Right kidney (tissue), 1 donor: ENCODE measurements around the gene CTU1.

Experiments
- DNase-seq: peaks from one replicate; pipeline ENCODE4 v3.0.0-alpha.2; 2016

The CTU1 gene

GRCh38 chr19:51135986-51136762 lies 28.0 kb upstream of the CTU1 start:
- DNase-seq: no peak

GRCh38 chr19:51135004-51135403 lies 26.8 kb upstream of the CTU1 start:
- no peak for DNase-seq

DNA sequence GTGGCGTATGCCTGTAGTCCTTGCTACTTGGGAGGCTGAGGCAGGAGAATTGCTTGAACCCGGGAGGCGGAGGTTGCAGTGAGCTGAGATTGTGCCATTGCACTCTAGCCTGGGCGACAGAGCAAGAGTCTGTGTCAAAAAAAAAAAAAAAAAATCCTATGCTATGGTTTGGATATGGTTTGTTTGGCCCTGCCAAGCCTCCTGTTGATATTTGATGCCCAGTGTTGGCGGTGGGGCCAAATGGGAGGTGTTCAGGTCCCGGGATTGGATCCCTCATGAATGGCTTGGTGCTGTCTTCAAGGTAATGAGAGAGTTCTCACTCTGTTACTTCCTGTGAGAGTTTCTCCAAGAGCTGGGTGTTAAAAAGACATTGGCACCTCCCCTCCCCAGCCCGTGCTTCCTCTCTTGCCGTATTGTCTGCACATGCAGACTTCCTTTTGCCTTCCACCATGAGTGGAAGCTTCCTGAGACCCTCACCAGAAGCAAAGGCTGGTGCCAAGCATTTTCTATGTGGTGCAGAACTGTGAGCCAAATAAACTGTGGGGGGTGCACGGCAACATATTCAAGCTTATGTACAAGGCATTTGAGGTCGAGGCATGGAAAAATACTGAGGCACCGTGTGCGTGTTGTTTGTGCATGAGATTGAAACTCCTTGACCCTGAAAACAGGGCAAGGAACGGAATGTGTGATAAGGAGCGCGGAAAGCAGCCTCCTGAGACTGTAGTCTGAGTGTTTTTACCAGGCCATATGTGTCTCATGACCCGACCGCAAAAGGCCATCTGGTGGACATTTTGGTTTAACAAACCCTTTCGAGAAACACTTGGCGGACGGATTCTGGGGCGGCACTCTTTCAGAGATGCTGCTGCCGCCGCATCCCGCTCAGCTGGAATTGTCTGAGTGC lies 23.8 kb upstream of the CTU1 start:
- peak; percentile 33 for DNase-seq

DNA sequence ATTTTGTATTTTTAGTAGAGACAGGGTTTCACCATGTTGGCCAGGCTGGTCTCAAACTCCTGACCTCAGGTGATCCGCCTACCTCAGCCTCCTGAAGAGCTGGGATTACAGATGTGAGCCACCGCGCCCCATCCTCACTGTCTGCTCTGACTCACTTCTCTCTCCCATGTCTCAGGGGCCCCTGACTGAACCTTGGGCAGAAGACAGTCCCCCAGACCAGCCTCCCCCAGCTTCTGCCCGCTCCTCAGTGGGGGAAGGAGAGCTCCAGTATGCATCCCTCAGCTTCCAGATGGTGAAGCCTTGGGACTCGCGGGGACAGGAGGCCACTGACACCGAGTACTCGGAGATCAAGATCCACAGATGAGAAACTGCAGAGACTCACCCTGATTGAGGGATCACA lies 21.5 kb upstream of the CTU1 start:
- DNase-seq: no peak

DNA sequence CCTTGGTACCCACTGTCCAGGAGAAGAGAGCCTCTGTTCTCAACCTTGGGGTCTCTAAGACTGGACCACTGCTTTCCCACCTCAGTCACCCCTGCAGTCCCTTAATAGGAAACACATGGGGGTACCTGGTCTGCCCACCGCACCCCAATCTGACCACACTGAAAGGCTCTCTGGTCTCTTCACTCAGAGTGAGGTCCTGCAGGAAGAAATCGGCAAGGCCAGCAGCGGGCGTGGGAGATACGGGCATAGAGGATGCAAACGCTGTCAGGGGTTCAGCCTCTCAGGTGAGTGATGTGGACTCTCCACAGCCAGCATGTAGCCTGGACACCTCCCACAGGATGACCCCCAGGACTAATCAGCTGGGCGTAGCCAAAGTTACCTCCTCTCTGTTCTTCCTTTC lies 20.0 kb upstream of the CTU1 start:
- DNase-seq: no peak

DNA sequence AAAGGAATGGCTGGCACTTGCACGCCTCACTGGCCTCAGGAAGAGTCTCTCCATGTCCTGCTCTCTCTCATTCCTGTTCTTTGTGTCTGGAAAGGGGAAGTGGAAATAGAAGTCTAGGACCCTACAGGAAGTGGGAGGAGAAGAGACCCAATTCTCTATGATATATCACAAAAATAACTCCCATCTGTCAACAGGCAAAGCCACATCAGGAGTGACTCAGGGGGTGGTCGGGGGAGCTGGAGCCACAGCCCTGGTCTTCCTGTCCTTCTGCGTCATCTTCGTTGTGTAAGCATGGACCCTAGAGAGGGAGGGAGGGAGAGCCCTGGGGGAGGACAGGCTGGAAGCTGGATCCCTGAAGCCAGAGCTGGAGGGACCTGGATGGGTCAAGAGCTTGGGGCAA lies 19.5 kb upstream of the CTU1 start:
- DNase-seq: no peak

DNA sequence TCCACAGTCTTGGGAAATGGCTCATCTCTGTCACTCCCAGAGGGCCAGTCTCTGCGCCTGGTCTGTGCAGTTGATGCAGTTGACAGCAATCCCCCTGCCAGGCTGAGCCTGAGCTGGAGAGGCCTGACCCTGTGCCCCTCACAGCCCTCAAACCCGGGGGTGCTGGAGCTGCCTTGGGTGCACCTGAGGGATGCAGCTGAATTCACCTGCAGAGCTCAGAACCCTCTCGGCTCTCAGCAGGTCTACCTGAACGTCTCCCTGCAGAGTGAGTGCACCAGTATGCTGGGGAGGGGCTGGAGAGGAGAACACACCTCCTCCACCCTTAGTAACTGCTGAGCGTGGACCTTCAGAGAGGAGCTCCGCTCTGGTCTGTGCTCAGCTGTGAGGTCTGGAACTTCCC lies 18.8 kb upstream of the CTU1 start:
- no peak for DNase-seq

DNA sequence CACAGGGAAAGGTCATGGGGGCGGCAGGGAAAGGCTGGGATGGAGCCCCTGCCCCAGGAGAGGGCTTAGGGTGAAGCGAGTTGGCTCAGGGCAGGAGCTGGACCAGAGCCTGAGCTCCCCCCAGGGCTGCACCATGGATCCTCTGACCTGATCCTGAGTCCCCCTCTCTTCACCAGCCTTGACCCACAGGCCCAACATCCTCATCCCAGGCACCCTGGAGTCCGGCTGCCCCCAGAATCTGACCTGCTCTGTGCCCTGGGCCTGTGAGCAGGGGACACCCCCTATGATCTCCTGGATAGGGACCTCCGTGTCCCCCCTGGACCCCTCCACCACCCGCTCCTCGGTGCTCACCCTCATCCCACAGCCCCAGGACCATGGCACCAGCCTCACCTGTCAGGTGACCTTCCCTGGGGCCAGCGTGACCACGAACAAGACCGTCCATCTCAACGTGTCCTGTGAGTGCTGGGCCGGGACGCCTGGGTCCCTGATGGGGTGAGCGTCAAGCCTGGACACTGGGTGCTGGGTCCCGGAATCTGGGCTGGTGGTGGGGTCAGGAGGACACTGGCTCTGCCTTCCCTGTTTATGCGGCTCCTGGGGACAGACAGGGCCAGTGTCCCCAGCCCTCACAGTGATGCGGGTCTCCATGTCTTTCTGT lies 17.3 kb upstream of the CTU1 start:
- DNase-seq: no peak

DNA sequence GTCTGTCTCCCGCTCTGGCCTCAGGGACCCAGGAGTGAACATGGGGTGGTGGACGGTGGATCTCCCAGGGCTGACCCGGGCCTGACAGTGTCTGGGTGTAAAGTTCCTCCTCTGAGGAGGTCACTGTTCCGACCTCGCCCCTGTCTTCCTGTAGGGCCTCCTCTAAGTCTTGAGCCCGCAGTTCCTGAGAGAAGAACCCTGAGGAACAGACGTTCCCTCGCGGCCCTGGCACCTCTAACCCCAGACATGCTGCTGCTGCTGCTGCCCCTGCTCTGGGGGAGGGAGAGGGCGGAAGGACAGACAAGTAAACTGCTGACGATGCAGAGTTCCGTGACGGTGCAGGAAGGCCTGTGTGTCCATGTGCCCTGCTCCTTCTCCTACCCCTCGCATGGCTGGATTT lies 16.5 kb upstream of the CTU1 start, which contains the start of gene SIGLEC9:
Gene SIGLEC9, plus strand, starts transcription at position 178 of the 400 bp plus-strand sequence. Its CDS starts 69 bp downstream, at position 247.
- no peak for DNase-seq

- DNase-seq: no peak
These were observed 16.0 kb upstream of the CTU1 start for GRCh38 chr19:51124216-51124615.

DNA sequence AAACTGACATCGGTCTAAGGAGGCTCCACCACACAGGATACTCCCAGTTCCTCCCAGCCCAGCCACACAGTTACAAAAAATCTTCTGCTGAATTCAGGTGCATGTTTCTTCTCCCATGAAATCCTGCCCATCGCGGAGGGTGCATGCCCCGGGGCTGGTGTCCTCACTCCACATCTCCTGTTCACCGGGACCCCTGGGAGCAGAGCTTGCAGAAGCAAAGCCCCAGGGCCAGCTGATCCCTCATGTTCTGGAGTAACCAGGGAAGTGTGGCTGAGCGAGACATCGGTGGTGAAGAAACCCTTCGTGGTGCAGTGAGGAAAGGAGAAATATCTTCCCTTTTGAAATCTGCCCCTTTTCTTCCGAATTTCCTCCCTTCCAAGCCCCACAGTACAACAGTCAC lies 15.6 kb upstream of the CTU1 start:
- DNase-seq: no peak

DNA sequence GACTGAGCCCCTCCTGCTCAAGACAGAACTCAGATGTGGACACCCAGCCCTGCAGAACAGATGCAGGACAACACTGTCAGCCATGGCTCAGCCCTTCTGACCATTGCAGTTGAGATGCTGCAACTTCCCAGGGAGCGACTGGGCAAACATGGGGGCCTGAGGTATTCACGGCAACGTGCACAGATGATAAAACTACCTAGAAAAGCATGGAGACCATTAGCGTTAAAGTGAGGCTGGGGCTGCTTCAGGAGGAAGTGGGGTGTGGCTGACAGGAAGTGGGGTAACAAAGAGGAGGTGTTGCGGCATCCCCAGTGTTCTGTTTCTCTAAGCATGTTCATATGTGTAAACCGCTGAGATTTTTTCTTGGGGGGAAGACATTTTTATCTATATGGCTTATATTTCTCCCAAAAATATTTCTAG lies 15.2 kb upstream of the CTU1 start:
- no peak for DNase-seq

GRCh38 chr19:51122112-51122981 lies 14.1 kb upstream of the CTU1 start:
- no peak for DNase-seq

- no peak for DNase-seq
These were observed 13.0 kb upstream of the CTU1 start for GRCh38 chr19:51121257-51121656.

DNA sequence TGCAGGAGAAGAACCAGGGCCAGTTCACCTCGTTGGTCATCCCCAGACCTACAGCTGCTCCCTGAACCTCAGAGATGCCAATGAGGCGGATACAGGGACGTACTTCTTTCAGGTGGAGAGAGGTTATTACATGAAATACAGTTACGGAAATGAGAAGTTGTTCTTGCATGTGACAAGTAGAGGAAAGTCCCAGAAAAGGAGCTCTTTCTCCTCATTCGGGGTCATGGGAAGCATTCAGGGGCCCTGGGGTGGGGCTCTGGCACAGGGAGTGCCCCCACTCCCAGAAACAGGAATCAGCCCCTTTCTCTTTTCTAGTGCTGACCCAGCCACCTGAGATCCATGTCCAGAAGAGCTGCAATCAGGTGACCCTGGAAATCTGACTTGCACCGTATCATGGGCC lies 12.0 kb upstream of the CTU1 start:
- no peak for DNase-seq

DNA sequence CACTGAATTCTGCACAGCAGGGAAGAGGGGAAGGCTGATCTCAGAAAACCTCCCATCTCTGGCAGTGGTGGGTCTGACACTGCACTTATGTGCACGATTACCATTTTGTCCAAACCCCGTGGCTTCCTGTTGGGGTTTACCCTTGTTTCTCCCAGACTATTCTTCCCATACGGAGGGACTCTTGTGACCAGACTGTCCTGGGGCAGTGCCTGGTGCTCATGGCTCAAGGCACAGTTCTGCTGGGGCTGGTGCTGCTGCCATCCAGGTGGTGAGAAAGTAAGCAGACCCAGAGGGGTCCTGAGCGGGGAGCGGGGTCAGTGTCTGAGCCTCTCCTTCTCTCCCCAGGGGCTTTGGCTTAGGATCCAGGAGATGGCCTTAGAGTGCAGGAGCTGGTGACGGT lies 11.4 kb upstream of the CTU1 start:
- no peak for DNase-seq

- DNase-seq: no peak
These were observed 10.9 kb upstream of the CTU1 start for GRCh38 chr19:51119101-51119500.

- DNase-seq: no peak
These were observed 8.6 kb upstream of the CTU1 start for GRCh38 chr19:51116736-51117286.

DNA sequence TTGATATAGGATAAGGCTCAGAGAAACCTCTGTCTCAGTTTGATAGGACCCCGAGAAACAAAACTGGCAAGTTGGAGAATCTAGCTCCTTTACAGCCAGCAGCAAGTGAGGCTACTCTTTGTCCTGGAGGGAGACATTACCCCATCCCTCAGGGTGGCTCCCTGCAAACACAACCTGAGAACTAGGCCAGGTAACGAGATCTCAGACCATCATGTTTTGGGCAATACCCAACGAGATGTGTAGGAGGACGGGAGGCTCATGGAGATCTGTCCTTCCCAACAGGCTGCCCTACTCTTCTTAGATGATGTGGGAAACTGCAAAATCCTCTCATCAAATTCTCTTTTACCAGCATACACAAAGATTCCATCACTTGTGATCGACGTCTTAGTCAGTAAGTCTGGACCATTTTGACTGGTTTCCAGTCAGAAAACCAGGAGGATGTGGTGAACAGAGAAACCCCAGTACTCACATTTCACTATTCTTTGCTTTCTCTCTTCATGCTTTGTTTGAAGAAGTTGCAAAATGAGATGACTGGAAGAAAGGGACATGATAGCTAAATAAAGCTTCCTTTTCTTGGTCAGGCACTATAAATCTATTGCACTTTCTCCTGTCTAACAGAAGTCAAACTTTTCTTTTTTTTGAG lies 6.0 kb upstream of the CTU1 start:
- DNase-seq: no peak

GRCh38 chr19:51111606-51112005 lies 3.4 kb upstream of the CTU1 start:
- no peak for DNase-seq

DNA sequence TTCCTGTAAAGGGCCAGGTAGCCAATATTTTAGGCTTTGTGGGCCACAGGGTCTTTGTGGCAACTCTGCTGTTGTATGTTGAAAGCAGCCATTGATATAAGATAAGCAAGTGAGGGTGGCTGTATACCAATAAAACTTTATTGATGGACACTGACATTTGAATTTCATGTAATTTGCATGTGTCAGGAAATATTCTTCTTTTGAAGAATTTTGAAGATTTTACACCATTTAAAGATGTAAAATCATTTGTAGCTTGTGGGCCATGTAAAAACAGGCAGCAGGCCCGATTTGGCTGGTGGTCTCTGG lies 2.4 kb upstream of the CTU1 start:
- DNase-seq: no peak

DNA sequence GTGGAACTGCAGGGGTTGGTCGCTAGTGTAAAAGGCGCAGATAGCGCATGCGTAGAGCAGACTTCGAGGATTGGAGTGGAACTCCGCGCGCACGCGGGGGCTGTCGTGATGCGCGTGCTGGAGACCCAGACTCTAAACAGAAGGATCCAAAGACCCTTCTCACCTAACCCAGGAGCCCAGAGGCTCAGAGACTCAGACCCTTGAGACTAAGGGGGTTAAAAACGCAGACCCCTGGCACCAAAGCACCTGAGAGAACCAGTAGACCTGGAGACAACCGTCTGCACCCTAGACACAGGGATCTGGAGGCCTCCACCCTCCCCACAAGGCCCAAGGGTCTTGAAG lies 567 bp upstream of the CTU1 start:
- no peak for DNase-seq
